Activated naive CD4-positive, alpha-beta T cell treated with anti-CD3 and anti-CD28 coated beads, Interleukin-2, amount 50 U/mL, for 24 hours (primary cell): ENCODE measurements around the gene NRSN2.
A peak's percentile ranks its signal among the peaks of the same experiment; 100 is the strongest.
"Not testable (repeated sequence)": the region's sequence is repeated elsewhere in the genome, so short reads cannot be mapped to it uniquely, and the experiment has no call there.

Experiments
- H3K27ac Mint-ChIP-seq: one replicate; pipeline ENCODE4 v1.8.0; 2021; ENCODE audit warnings: mild to moderate bottlenecking, mixed read lengths
- H3K27me3 Mint-ChIP-seq: one replicate; pipeline ENCODE4 v1.8.0; 2021; ENCODE audit warnings: mixed read lengths
- H3K36me3 Mint-ChIP-seq: one replicate; pipeline ENCODE4 v1.8.0; 2021; ENCODE audit warnings: mixed read lengths
- H3K4me1 Mint-ChIP-seq: one replicate; pipeline ENCODE4 v1.8.0; 2021; ENCODE audit warnings: mixed read lengths
- H3K4me3 Mint-ChIP-seq: one replicate; pipeline ENCODE4 v1.8.0; 2021; ENCODE audit warnings: mild to moderate bottlenecking, mixed read lengths
- H3K9me3 Mint-ChIP-seq: one replicate; pipeline ENCODE4 v1.8.0; 2021; ENCODE audit warnings: mixed read lengths

The NRSN2 gene

GRCh38 chr20:389220-389619 is 42.3 kb downstream of the NRSN2 start:
- Mint-ChIP-seq H3K4me3 (no peak overlapping the region), H3K27ac (no peak overlapping the region), H3K36me3 (peaks cover 26% of the 10 kb centered on the region), H3K4me1 (peaks cover 4% of the 10 kb centered on the region), H3K9me3 (no peaks in the 10 kb centered on the region), H3K27me3 (no peaks in the 10 kb centered on the region)

- peaks cover 24% of the 10 kb centered on the region for H3K36me3 Mint-ChIP-seq
- no peak overlapping the region for H3K4me3 Mint-ChIP-seq
Measured at GRCh38 chr20:391041-391711, 44.3 kb downstream of the NRSN2 start.

DNA sequence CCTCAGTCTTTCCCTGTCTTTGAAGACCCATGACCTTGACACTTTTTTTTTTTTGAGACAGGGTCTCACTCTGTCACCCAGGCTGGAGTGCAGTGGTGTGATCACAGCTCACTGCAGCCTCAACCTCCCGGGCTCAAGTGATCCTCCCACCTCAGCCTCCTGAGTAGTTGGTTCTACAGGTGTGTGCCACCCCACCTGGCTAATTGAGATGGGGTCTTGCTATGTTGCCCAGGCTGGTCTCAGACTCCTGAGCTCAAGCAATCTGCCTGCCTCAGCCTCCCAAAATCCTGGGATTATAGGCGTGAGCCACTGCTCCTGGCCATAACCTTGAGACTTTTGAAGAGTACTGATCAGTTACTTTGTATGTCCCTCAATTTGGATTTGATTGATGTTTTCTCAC is 46.4 kb downstream of the NRSN2 start:
- H3K9me3 Mint-ChIP-seq, H3K4me3 Mint-ChIP-seq, H3K27me3 Mint-ChIP-seq, H3K4me1 Mint-ChIP-seq: not testable (repeated sequence)
- H3K36me3 Mint-ChIP-seq = peaks cover 22% of the 10 kb centered on the region
- peak overlapping the region; percentile 24 for H3K27ac Mint-ChIP-seq

More at GRCh38 chr20:391041-391711, 44.3 kb downstream of the NRSN2 start:
- Mint-ChIP-seq H3K9me3 (no peaks in the 10 kb centered on the region), H3K27me3 (no peaks in the 10 kb centered on the region), H3K4me1 (no peaks in the 10 kb centered on the region), H3K27ac (no peak overlapping the region)

GRCh38 chr20:396252-396618 is 49.3 kb downstream of the NRSN2 start:
- peaks cover 15% of the 10 kb centered on the region for H3K36me3 Mint-ChIP-seq
- H3K4me3 Mint-ChIP-seq = no peak overlapping the region
- no peak overlapping the region for H3K27ac Mint-ChIP-seq
- H3K9me3 Mint-ChIP-seq = no peaks in the 10 kb centered on the region
- H3K4me1 Mint-ChIP-seq = peaks cover 10% of the 10 kb centered on the region
- no peaks in the 10 kb centered on the region for H3K27me3 Mint-ChIP-seq

DNA sequence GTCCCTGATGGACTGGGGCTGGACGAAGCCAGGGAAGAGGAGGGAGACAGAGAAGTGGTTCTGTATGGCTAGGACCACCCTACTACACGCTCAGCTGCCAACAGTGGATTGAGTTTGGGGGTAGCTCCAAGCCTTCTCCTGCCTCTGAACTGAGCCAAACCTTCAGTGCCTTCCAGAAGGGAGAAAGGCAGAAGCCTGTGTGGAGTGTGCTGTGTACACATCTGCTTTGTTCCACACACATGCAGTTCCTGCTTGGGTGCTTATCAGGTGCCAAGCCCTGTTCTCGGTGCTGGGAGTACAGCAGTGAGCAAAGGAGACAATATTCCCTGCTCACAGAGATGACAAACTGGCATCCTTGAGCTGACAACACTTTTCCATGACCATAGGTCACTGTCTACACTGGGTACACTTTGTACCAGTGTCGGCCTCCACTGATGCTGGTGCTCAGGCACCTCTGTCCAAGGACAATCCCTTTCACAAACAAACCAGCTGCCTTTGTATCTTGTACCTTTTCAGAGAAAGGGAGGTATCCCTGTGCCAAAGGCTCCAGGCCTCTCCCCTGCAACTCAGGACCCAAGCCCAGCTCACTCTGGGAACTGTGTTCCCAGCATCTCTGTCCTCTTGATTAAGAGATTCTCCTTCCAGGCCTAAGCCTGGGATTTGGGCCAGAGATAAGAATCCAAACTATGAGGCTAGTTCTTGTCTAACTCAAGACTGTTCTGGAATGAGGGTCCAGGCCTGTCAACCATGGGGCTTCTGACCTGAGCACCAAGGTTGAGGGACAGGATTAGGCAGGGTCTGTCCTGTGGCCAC is 49.9 kb downstream of the NRSN2 start:
- H3K36me3 Mint-ChIP-seq = peaks cover 12% of the 10 kb centered on the region
- H3K4me3 Mint-ChIP-seq = no peak overlapping the region
- no peaks in the 10 kb centered on the region for H3K27me3 Mint-ChIP-seq
- no peak overlapping the region for H3K27ac Mint-ChIP-seq
- no peaks in the 10 kb centered on the region for H3K9me3 Mint-ChIP-seq
- H3K4me1 Mint-ChIP-seq = peaks cover 13% of the 10 kb centered on the region

GRCh38 chr20:397432-398237 is 50.7 kb downstream of the NRSN2 start:
- Mint-ChIP-seq H3K27me3 (no peaks in the 10 kb centered on the region), H3K27ac (no peak overlapping the region), H3K4me3 (no peak overlapping the region), H3K4me1 (peaks cover 19% of the 10 kb centered on the region), H3K36me3 (peaks cover 10% of the 10 kb centered on the region), H3K9me3 (no peaks in the 10 kb centered on the region)

- no peak overlapping the region for H3K27ac Mint-ChIP-seq
- peaks cover 2% of the 10 kb centered on the region for H3K36me3 Mint-ChIP-seq
- no peaks in the 10 kb centered on the region for H3K27me3 Mint-ChIP-seq
- H3K4me3 Mint-ChIP-seq = no peak overlapping the region
- H3K4me1 Mint-ChIP-seq = peaks cover 25% of the 10 kb centered on the region
- no peaks in the 10 kb centered on the region for H3K9me3 Mint-ChIP-seq
Measured at GRCh38 chr20:399182-399707, 52.3 kb downstream of the NRSN2 start.

DNA sequence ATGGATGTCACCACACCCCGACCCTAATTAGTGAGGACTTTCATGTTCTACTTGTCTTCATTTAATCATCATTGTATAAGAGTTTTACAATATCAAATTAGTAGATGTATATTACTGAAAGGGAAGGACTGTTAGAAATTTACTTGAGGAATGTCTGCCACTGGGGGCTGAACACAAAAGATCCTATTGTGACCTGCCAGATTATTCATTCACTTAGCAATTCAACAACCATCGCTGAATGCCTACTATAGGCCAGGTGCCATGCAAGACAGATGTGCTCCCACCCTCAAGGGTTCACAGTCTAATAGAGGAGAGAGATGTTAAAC is 53.2 kb downstream of the NRSN2 start:
- H3K4me1 Mint-ChIP-seq = peaks cover 25% of the 10 kb centered on the region
- peak overlapping the region; percentile 41 for H3K27ac Mint-ChIP-seq
- peaks cover 2% of the 10 kb centered on the region for H3K36me3 Mint-ChIP-seq
- H3K4me3 Mint-ChIP-seq = no peak overlapping the region
- no peaks in the 10 kb centered on the region for H3K27me3 Mint-ChIP-seq
- no peaks in the 10 kb centered on the region for H3K9me3 Mint-ChIP-seq

DNA sequence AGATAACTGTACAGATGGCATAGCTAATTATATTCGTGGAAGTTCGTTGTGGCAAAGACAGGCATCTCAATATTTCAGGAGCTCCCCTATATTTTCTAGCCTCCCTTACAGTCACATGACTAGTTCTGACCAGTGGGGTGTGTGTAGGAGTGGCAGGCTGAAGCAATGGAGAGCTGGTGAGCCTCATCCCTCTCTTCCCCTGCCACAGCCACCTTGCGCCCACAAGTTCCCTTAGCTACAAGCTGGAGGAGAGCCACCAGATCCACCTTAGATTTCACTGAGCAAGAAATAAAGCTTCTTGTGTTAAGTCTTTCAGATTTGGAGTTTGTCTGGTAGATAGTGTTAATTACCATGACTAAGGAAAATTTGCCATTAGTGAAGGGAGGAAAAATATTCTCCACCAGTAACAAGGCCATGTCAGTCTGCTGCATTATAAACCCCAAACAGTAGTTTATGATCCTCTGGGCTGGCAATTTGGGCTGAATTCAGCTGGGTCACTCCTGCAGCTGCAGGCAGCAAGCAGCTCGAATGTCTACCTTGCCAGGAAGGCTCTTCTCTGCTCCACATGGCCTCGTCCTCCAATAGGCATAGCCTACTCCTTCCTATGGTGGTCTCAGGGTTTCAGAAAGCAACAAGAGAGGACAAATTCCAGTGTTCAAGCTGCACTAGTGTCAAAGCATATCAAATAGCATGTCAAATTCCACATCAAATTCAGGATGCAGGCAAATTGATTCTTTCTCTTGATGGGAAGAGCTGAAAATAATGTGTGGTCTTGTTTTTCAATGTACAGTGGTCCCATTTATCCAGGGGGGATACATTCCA is 53.8 kb downstream of the NRSN2 start:
- Mint-ChIP-seq H3K9me3 (no peaks in the 10 kb centered on the region), H3K27ac (peak overlapping the region; percentile 73), H3K4me3 (no peak overlapping the region), H3K4me1 (peaks cover 25% of the 10 kb centered on the region), H3K36me3 (peaks cover 2% of the 10 kb centered on the region), H3K27me3 (no peaks in the 10 kb centered on the region)

DNA sequence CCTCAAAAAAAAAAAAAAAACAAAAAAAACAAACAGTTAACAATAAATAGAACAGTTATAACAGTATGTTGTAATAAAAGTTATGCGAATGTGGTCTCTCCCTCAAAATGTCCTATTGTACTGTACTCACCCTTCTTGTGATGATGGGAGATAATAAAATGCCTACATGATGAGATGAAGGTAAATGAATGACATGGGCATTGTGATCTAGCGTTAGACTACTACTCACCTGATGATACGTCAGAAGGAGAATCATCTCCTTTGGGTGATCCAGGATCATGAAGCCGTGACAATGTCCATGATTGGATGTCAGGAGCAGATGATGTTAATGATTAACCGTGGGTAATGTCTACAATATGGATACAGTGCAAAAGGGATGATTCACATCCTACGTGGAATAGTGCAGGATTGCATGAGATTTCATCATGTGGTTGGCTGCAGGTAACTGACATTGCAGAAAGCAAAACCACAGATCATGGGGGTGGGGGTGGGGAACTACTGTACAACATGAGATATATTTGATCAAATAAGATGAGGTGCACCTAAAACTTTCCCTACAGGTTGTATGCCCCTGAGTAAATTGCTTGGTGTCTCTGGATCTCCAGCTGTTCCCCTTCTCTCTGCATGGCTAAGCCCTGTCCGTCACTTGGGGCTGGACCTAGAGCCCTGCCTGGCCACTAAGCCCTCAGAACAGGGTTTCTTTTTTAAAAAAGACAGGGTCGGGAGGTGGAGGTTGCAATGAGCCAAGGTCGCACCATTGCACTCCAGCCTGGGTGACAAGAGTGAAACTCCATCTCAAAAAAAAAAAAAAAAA is 55.0 kb downstream of the NRSN2 start:
- no peaks in the 10 kb centered on the region for H3K9me3 Mint-ChIP-seq
- H3K27me3 Mint-ChIP-seq = no peaks in the 10 kb centered on the region
- H3K27ac Mint-ChIP-seq = peak overlapping the region; percentile 43
- H3K4me1 Mint-ChIP-seq = peaks cover 28% of the 10 kb centered on the region
- peak overlapping the region; percentile 13 for H3K4me3 Mint-ChIP-seq
- H3K36me3 Mint-ChIP-seq = peaks cover 2% of the 10 kb centered on the region

GRCh38 chr20:402496-402885 is 55.6 kb downstream of the NRSN2 start:
- Mint-ChIP-seq H3K27ac (no peak overlapping the region), H3K9me3 (no peaks in the 10 kb centered on the region), H3K27me3 (no peaks in the 10 kb centered on the region), H3K36me3 (peaks cover 2% of the 10 kb centered on the region), H3K4me1 (peaks cover 34% of the 10 kb centered on the region), H3K4me3 (no peak overlapping the region)

GRCh38 chr20:402898-403581 is 56.1 kb downstream of the NRSN2 start:
- Mint-ChIP-seq H3K27me3 (no peaks in the 10 kb centered on the region), H3K4me1 (peaks cover 35% of the 10 kb centered on the region), H3K4me3 (no peak overlapping the region), H3K27ac (peak overlapping the region; percentile 64), H3K9me3 (no peaks in the 10 kb centered on the region), H3K36me3 (peaks cover under 1% of the 10 kb centered on the region)

DNA sequence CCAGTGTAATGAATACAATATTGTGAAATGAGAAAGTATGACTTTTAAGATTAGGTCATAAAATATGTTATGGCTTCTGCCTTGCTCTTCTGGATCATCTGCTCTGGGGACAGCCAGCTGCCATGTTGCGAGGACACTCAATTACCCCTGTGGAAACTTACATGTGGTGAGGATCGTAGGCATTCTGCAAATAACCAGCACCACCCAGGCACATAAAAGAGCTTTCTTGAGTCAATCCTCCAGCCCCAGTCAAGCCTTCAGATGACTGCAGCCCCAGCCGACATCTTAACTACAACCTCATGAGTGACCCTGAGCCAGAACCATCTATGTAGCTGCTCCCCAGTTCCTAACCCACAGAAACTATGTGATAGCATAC is 56.7 kb downstream of the NRSN2 start:
- Mint-ChIP-seq H3K36me3 (no peaks in the 10 kb centered on the region), H3K9me3 (no peaks in the 10 kb centered on the region), H3K27ac (no peak overlapping the region), H3K4me1 (peaks cover 35% of the 10 kb centered on the region), H3K4me3 (no peak overlapping the region), H3K27me3 (no peaks in the 10 kb centered on the region)

DNA sequence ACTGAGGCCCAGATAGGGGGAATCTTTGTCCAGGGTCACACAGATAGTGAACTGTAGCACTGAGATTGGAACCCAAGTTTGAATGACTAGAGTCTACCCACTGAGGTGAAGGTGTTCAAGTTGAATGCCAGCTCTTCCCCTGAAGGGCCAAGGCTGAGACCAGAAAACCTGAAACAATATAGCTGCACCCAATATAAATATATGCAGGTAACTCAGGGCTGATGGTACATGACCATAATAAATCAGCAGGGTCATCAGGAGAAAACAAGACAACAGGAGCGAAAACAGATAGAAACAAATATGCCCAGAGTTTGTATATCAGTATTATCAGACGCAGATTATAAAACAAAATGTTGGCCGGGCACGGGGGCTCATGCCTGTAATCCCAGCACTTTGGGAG is 57.2 kb downstream of the NRSN2 start:
- no peaks in the 10 kb centered on the region for H3K27me3 Mint-ChIP-seq
- H3K4me1 Mint-ChIP-seq = peaks cover 38% of the 10 kb centered on the region
- H3K4me3 Mint-ChIP-seq = no peak overlapping the region
- H3K27ac Mint-ChIP-seq = peak overlapping the region; percentile 55
- H3K9me3 Mint-ChIP-seq = no peaks in the 10 kb centered on the region
- H3K36me3 Mint-ChIP-seq = peaks cover under 1% of the 10 kb centered on the region
